GM23338 (cell line): ENCODE measurements around the gene ARHGEF10L. TPM values are rescaled to one million over a fixed set of nuclear protein-coding genes. Genes with fewer than 3 reads are reported as not detected.

Experiments used
- ATAC-seq: fragments of 200-7000 bp; cut with Tn5 transposase; 3 replicates; pipeline ENCODE4 v1.9.1; 2020
- DNase-seq: peaks from one replicate; pipeline ENCODE4 v3.0.0-alpha.2; 2015; ENCODE audit warnings: low spot score
- H2AFZ ChIP-seq: fragments of 200-600 bp; sonication (generic); 2 replicates; pipeline ENCODE4 v1.8.0; 2016; ENCODE audit warnings: antibody characterized with exemption, mild to moderate bottlenecking, moderate library complexity
- H3F3A ChIP-seq: fragments of 200-600 bp; sonication (generic); replicated peaks from 2 replicates; pipeline ENCODE4 v1.8.0; 2017; ENCODE audit warnings: antibody characterized with exemption, mixed run types, low read depth
- H3K27ac ChIP-seq: fragments of 200-600 bp; sonication (generic); 2 replicates; pipeline ENCODE4 v1.6.1; 2016; ENCODE audit warnings: low read depth
- H3K27me3 ChIP-seq: fragments of 200-600 bp; sonication (generic); 2 replicates; pipeline ENCODE4 v1.8.0; 2016; ENCODE audit warnings: mild to moderate bottlenecking, mixed run types, moderate library complexity; ENCODE audit not compliant: insufficient read depth
- H3K36me3 ChIP-seq: fragments of 200-600 bp; sonication (generic); 2 replicates; pipeline ENCODE4 v1.8.0; 2016; ENCODE audit warnings: mild to moderate bottlenecking; ENCODE audit not compliant: insufficient read depth
- H3K4me1 ChIP-seq: fragments of 200-600 bp; sonication (generic); 2 replicates; pipeline ENCODE4 v1.8.0; 2016; ENCODE audit warnings: mild to moderate bottlenecking, moderate library complexity; ENCODE audit not compliant: insufficient read depth
- H3K4me2 ChIP-seq: fragments of 200-600 bp; sonication (generic); 2 replicates; pipeline ENCODE4 v1.7.1; 2017; ENCODE audit warnings: mixed run types
- H3K4me3 ChIP-seq: fragments of 200-600 bp; sonication (generic); 2 replicates; pipeline ENCODE4 v1.6.1; 2016; ENCODE audit warnings: mixed run types
- H3K79me2 ChIP-seq: fragments of 200-600 bp; sonication (generic); replicated peaks from 2 replicates; pipeline ENCODE4 v1.8.0; 2017; ENCODE audit warnings: mild to moderate bottlenecking; ENCODE audit not compliant: insufficient read depth
- H3K9me2 ChIP-seq: fragments of 200-600 bp; sonication (generic); 2 replicates; pipeline ENCODE4 v1.8.0; 2017; ENCODE audit not compliant: insufficient read depth
- H4K20me1 ChIP-seq: fragments of 200-600 bp; sonication (generic); replicated peaks from 2 replicates; pipeline ENCODE4 v1.8.0; 2017; ENCODE audit warnings: mild to moderate bottlenecking; ENCODE audit not compliant: insufficient read depth
- H3K27ac Mint-ChIP-seq: 2 replicates; pipeline ENCODE4 v1.8.0; 2020; ENCODE audit warnings: inconsistent platforms, mild to moderate bottlenecking, moderate library complexity, mixed read lengths
- H3K27me3 Mint-ChIP-seq: 3 replicates; pipeline ENCODE4 v1.8.0; 2022; ENCODE audit warnings: low read depth, mild to moderate bottlenecking, moderate library complexity, mixed read lengths, inconsistent platforms; ENCODE audit not compliant: insufficient read depth, poor library complexity
- H3K36me3 Mint-ChIP-seq: 3 replicates; pipeline ENCODE4 v1.8.0; 2021; ENCODE audit warnings: low read depth, mild to moderate bottlenecking, inconsistent platforms, moderate library complexity, mixed read lengths
- H3K4me1 Mint-ChIP-seq: 3 replicates; pipeline ENCODE4 v1.8.0; 2020; ENCODE audit warnings: mild to moderate bottlenecking, inconsistent platforms, mixed read lengths
- H3K4me3 Mint-ChIP-seq: 3 replicates; pipeline ENCODE4 v1.8.0; 2021; ENCODE audit warnings: moderate library complexity, mild to moderate bottlenecking, inconsistent platforms, mixed read lengths
- H3K9me3 Mint-ChIP-seq: 3 replicates; pipeline ENCODE4 v1.8.0; 2020; ENCODE audit warnings: moderate library complexity, mild to moderate bottlenecking, inconsistent platforms, mixed read lengths
- CTCF ChIP-seq, 2 experiments: fragments of 200-600 bp in 1 of 2; sonication (generic) in 1 of 2; conservative IDR thresholded peaks; 2 replicates each; pipeline versions ENCODE4 v1.5.1 to v1.6.1; 2016 to 2017; ENCODE audit warnings: antibody characterized with exemption in 2 of 2, low read depth in 2 of 2, mild to moderate bottlenecking in 2 of 2, moderate library complexity in 1 of 2
- EZH2 ChIP-seq: fragments of 200-600 bp; sonication (generic); IDR thresholded peaks from one replicate; pipeline ENCODE4 v1.8.0; 2017; ENCODE audit warnings: antibody characterized with exemption, mild to moderate bottlenecking, low read depth; ENCODE audit not compliant: unreplicated experiment
- EZH2phosphoT487 ChIP-seq: fragments of 200-600 bp; sonication (generic); IDR thresholded peaks from one replicate; pipeline ENCODE4 v1.8.1; 2018; ENCODE audit warnings: antibody characterized with exemption; ENCODE audit not compliant: unreplicated experiment
- JUNB ChIP-seq: IDR thresholded peaks from one replicate; pipeline ENCODE4 v1.6.1; 2016; ENCODE audit warnings: antibody characterized with exemption; ENCODE audit not compliant: unreplicated experiment
- NANOG ChIP-seq: IDR thresholded peaks from 2 replicates; pipeline ENCODE4 v1.6.1; 2016; ENCODE audit warnings: antibody characterized with exemption, borderline replicate concordance
- ZNF331 ChIP-seq: fragments of 250-450 bp; sonication (Bioruptor Pico); IDR thresholded peaks from 2 replicates; pipeline ENCODE4 v1.5.0; 2020; ENCODE audit warnings: low read depth, mild to moderate bottlenecking, moderate library complexity
- polyA plus RNA-seq: library from polyadenylated mRNA; unstranded; fragments of >200 nt; fragmentation: Nextera tagmentation; extraction: Ambion mirVana; gene quantifications from 2 replicates; pipeline ENCODE4 v1.2.1, GENCODE V29; 2016
- total RNA-seq: library from RNA; depleted of rRNA; stranded (reverse); fragments of >200 nt; shearing (Covaris generic); gene quantifications from 2 replicates; pipeline ENCODE4 v1.2.3, GENCODE V29; 2014
- TF ChIP-seq, protein P1 (sequence below): fragments of 250-450 bp; sonication (Bioruptor Pico); IDR thresholded peaks from 2 replicates; pipeline ENCODE4 v1.5.0; 2020; ENCODE audit warnings: mild to moderate bottlenecking, moderate library complexity

Gene ARHGEF10L
- total and polyA plus RNA-seq, 2 experiments from 2014 or later = 12.1 to 46.8 TPM

GRCh38 chr1:17728123-17728712 is 188.7 kb downstream of the ARHGEF10L start:
- H4K20me1 ChIP-seq = no peaks in the 10 kb centered on the region
- H3K4me1 Mint-ChIP-seq = no peaks in the 10 kb centered on the region
- no peak; the same call in 2 of the 3 replicates for ATAC-seq
- DNase-seq = no peak
- no peaks in the 10 kb centered on the region for H3F3A ChIP-seq
- no peak overlapping the region for H3K4me3 ChIP-seq
- no peaks in the 10 kb centered on the region for H3K4me1 ChIP-seq
- TF ChIP-seq EZH2 = no peak
- no peak for TF ChIP-seq JUNB
- TF ChIP-seq NANOG = no peak
- TF ChIP-seq ZNF331 = no peak
- TF ChIP-seq EZH2phosphoT487 = no peak
- TF ChIP-seq, protein P1, sequence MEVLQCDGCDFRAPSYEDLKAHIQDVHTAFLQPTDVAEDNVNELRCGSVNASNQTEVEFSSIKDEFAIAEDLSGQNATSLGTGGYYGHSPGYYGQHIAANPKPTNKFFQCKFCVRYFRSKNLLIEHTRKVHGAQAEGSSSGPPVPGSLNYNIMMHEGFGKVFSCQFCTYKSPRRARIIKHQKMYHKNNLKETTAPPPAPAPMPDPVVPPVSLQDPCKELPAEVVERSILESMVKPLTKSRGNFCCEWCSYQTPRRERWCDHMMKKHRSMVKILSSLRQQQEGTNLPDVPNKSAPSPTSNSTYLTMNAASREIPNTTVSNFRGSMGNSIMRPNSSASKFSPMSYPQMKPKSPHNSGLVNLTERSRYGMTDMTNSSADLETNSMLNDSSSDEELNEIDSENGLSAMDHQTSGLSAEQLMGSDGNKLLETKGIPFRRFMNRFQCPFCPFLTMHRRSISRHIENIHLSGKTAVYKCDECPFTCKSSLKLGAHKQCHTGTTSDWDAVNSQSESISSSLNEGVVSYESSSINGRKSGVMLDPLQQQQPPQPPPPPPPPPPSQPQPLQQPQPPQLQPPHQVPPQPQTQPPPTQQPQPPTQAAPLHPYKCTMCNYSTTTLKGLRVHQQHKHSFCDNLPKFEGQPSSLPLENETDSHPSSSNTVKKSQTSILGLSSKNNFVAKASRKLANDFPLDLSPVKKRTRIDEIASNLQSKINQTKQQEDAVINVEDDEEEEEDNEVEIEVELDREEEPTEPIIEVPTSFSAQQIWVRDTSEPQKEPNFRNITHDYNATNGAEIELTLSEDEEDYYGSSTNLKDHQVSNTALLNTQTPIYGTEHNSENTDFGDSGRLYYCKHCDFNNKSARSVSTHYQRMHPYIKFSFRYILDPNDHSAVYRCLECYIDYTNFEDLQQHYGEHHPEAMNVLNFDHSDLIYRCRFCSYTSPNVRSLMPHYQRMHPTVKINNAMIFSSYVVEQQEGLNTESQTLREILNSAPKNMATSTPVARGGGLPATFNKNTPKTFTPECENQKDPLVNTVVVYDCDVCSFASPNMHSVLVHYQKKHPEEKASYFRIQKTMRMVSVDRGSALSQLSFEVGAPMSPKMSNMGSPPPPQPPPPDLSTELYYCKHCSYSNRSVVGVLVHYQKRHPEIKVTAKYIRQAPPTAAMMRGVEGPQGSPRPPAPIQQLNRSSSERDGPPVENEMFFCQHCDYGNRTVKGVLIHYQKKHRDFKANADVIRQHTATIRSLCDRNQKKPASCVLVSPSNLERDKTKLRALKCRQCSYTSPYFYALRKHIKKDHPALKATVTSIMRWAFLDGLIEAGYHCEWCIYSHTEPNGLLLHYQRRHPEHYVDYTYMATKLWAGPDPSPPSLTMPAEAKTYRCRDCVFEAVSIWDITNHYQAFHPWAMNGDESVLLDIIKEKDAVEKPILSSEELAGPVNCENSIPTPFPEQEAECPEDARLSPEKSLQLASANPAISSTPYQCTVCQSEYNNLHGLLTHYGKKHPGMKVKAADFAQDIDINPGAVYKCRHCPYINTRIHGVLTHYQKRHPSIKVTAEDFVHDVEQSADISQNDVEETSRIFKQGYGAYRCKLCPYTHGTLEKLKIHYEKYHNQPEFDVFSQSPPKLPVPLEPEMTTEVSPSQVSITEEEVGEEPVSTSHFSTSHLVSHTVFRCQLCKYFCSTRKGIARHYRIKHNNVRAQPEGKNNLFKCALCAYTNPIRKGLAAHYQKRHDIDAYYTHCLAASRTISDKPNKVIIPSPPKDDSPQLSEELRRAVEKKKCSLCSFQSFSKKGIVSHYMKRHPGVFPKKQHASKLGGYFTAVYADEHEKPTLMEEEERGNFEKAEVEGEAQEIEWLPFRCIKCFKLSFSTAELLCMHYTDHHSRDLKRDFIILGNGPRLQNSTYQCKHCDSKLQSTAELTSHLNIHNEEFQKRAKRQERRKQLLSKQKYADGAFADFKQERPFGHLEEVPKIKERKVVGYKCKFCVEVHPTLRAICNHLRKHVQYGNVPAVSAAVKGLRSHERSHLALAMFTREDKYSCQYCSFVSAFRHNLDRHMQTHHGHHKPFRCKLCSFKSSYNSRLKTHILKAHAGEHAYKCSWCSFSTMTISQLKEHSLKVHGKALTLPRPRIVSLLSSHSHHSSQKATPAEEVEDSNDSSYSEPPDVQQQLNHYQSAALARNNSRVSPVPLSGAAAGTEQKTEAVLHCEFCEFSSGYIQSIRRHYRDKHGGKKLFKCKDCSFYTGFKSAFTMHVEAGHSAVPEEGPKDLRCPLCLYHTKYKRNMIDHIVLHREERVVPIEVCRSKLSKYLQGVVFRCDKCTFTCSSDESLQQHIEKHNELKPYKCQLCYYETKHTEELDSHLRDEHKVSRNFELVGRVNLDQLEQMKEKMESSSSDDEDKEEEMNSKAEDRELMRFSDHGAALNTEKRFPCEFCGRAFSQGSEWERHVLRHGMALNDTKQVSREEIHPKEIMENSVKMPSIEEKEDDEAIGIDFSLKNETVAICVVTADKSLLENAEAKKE (CRISPR knock-in tag) = no peak
- TF ChIP-seq CTCF (conservative IDR thresholded peaks at IDR 0.05; ENCODE audit: low read depth in 2 of 2) = peak; percentile 29 to 51; a peak in 3 of 4 replicates
- H3K36me3 Mint-ChIP-seq = no peaks in the 10 kb centered on the region
- no peaks in the 10 kb centered on the region for H3K27me3 ChIP-seq
- H3K27me3 Mint-ChIP-seq = no peaks in the 10 kb centered on the region
- H3K36me3 ChIP-seq = no peaks in the 10 kb centered on the region
- H3K27ac ChIP-seq = no peak overlapping the region
- no peaks in the 10 kb centered on the region; the same call in 2 of the 3 replicates for H3K9me3 Mint-ChIP-seq
- no peak overlapping the region for H2AFZ ChIP-seq
- H3K27ac Mint-ChIP-seq = no peak overlapping the region
- H3K9me2 ChIP-seq = no peaks in the 10 kb centered on the region
- no peak overlapping the region for H3K4me2 ChIP-seq
- no peaks in the 10 kb centered on the region for H3K79me2 ChIP-seq
- no peak overlapping the region for H3K4me3 Mint-ChIP-seq
